Peyer's patch (tissue), 4 donors: ENCODE measurements around the gene MAP2.

Experiments
- CTCF ChIP-seq, 6 experiments: fragments of 450-650 bp in 4 of 6; fragments of 200-600 bp in 2 of 6; sonication (generic) in 1 of 6; IDR thresholded peaks; one replicate each; pipeline ENCODE4 v1.5.1; 2017 to 2019; ENCODE audit warnings: antibody characterized with exemption in 6 of 6, mild to moderate bottlenecking in 3 of 6, moderate library complexity in 1 of 6
- POLR2A ChIP-seq, 2 donors: fragments of 450-650 bp; IDR thresholded peaks; one replicate each; pipeline ENCODE4 v1.5.1; 2017; ENCODE audit warnings: antibody characterized with exemption in 2 of 2, mild to moderate bottlenecking in 2 of 2, moderate library complexity in 2 of 2

GRCh38 chr2:209426432-209426831 is 2.6 kb downstream of the MAP2 start:
- TF ChIP-seq CTCF (IDR thresholded peaks at IDR 0.05) (no peak), POLR2A (IDR thresholded peaks at IDR 0.05) (no peak)
